DND-41 (cell line): ENCODE results near the gene TSPAN2.

Source experiments
- ATAC-seq: fragments of 200-7000 bp; cut with Tn5 transposase; 3 replicates; pipeline ENCODE4 v1.9.1; 2021; ENCODE audit warnings: low read depth; ENCODE audit not compliant: insufficient read depth
- DNase-seq: peaks from one replicate; pipeline ENCODE4 v3.0.0-alpha.2; 2020
- H2AFZ ChIP-seq: 2 replicates; pipeline ENCODE4 v1.6.0; 2012; ENCODE audit warnings: low read depth, low read length
- H3K27ac ChIP-seq: 2 replicates; pipeline ENCODE4 v1.5.1; 2012; ENCODE audit warnings: low read length, inconsistent platforms
- H3K27me3 ChIP-seq: fragments of 200-600 bp; sonication (generic); 2 replicates; pipeline ENCODE4 v1.6.0; 2012; ENCODE audit warnings: low read length, mild to moderate bottlenecking, inconsistent platforms; ENCODE audit not compliant: insufficient read depth, poor library complexity
- H3K36me3 ChIP-seq: 2 replicates; pipeline ENCODE4 v1.5.1; 2012; ENCODE audit warnings: low read length, inconsistent platforms; ENCODE audit not compliant: insufficient read depth
- H3K4me1 ChIP-seq: 2 replicates; pipeline ENCODE4 v1.5.1; 2012; ENCODE audit warnings: mild to moderate bottlenecking, low read length; ENCODE audit not compliant: insufficient read depth
- H3K4me2 ChIP-seq: 2 replicates; pipeline ENCODE4 v1.6.0; 2012; ENCODE audit warnings: mild to moderate bottlenecking, moderate library complexity, low read length, inconsistent platforms; ENCODE audit not compliant: insufficient read depth
- H3K4me3 ChIP-seq, 2 experiments: fragments of 200-600 bp in 1 of 2; shearing (Covaris generic) in 1 of 2; 2 replicates each; pipeline ENCODE4 v1.5.1; 2012 to 2016; ENCODE audit warnings: inconsistent platforms in 2 of 2, low read length in 2 of 2, mild to moderate bottlenecking in 2 of 2, low read depth in 1 of 2, moderate library complexity in 1 of 2
- H3K79me2 ChIP-seq: 2 replicates; pipeline ENCODE4 v1.6.0; 2012; ENCODE audit warnings: low read length, inconsistent platforms; ENCODE audit not compliant: insufficient read depth
- H3K9ac ChIP-seq: 2 replicates; pipeline ENCODE4 v1.6.0; 2012; ENCODE audit warnings: low read depth, mild to moderate bottlenecking, inconsistent platforms, low read length, moderate library complexity
- H3K9me3 ChIP-seq: 2 replicates; pipeline ENCODE4 v1.5.1; 2012; ENCODE audit warnings: low read length, moderate library complexity, mild to moderate bottlenecking, inconsistent platforms; ENCODE audit not compliant: insufficient read depth, severe bottlenecking
- H4K20me1 ChIP-seq: 2 replicates; pipeline ENCODE4 v1.6.0; 2012; ENCODE audit warnings: low read length; ENCODE audit not compliant: insufficient read depth
- EZH2 ChIP-seq: IDR thresholded peaks from 3 replicates; pipeline ENCODE4 v1.6.1; 2012; ENCODE audit warnings: borderline replicate concordance, low read depth, mild to moderate bottlenecking, moderate library complexity, low read length, inconsistent platforms; ENCODE audit not compliant: severe bottlenecking
- TF ChIP-seq, protein P1 (sequence below): IDR thresholded peaks from 2 replicates; pipeline ENCODE4 v1.5.1; 2012; ENCODE audit warnings: borderline replicate concordance, low read length, moderate library complexity, mild to moderate bottlenecking; ENCODE audit not compliant: poor library complexity, severe bottlenecking; ENCODE audit errors: extremely low read depth

Gene TSPAN2

DNA sequence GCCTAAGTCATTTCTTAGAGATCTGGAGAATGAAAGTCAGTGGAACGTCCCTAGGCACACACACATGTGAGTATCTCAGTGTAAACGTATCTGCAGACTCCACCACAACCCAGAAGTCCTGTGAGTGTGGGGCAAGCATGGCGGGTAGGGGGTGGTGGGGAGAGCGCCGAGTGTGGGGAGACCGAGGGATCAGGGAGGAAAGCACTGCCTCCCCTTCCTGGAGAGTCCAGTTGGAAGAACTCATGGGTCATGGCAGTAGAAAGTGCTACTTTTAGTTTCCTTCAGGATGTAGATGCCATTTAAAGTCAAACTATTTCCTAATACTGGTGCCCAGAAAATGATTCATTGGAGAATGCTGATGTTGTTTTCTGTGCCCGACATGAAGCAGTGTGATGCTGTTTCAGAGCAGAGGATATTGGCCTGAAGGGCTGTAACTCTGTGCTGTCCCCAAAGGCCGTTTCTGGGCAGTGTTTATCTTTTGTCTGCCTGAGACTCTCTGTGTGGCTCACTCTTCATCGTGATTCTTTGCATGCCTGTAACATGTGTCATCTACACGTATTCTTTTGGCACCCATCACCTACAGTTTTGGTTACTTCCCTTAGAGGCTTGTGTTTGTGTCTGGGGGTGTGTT is 45.7 kb upstream of the TSPAN2 start:
- DNase-seq (no peak), ATAC-seq (no peak)
- H3K4me2 ChIP-seq = no peak overlapping the region
- no peak overlapping the region for H3K27ac ChIP-seq
- no peaks in the 10 kb centered on the region for H4K20me1 ChIP-seq
- no peak overlapping the region for H2AFZ ChIP-seq
- no peaks in the 10 kb centered on the region for H3K79me2 ChIP-seq
- H3K4me1 ChIP-seq = peaks cover 4% of the 10 kb centered on the region; the same call in 1 of the 2 replicates
- no peak overlapping the region for H3K4me3 ChIP-seq
- H3K36me3 ChIP-seq = no peaks in the 10 kb centered on the region
- H3K27me3 ChIP-seq = no peaks in the 10 kb centered on the region
- TF ChIP-seq, protein P1, sequence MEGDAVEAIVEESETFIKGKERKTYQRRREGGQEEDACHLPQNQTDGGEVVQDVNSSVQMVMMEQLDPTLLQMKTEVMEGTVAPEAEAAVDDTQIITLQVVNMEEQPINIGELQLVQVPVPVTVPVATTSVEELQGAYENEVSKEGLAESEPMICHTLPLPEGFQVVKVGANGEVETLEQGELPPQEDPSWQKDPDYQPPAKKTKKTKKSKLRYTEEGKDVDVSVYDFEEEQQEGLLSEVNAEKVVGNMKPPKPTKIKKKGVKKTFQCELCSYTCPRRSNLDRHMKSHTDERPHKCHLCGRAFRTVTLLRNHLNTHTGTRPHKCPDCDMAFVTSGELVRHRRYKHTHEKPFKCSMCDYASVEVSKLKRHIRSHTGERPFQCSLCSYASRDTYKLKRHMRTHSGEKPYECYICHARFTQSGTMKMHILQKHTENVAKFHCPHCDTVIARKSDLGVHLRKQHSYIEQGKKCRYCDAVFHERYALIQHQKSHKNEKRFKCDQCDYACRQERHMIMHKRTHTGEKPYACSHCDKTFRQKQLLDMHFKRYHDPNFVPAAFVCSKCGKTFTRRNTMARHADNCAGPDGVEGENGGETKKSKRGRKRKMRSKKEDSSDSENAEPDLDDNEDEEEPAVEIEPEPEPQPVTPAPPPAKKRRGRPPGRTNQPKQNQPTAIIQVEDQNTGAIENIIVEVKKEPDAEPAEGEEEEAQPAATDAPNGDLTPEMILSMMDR = no peak
- no peak for TF ChIP-seq EZH2
- H3K9me3 ChIP-seq = no peaks in the 10 kb centered on the region
- no peak overlapping the region for H3K9ac ChIP-seq

- Histone ChIP-seq H3K9me3 (no peaks in the 10 kb centered on the region), H3K79me2 (no peaks in the 10 kb centered on the region), H3K9ac (no peak overlapping the region), H2AFZ (no peak overlapping the region), H3K4me3 (no peak overlapping the region), H3K27me3 (no peaks in the 10 kb centered on the region), H3K27ac (no peak overlapping the region), H3K36me3 (no peaks in the 10 kb centered on the region), H3K4me1 (peaks cover 3% of the 10 kb centered on the region; the same call in 1 of the 2 replicates), H4K20me1 (no peaks in the 10 kb centered on the region), H3K4me2 (no peak overlapping the region)
- no peak for TF ChIP-seq EZH2
- TF ChIP-seq, protein P1 = no peak
- ATAC-seq = no peak
- DNase-seq = no peak
These were observed 44.9 kb upstream of the TSPAN2 start for GRCh38 chr1:115134231-115134630.

DNA sequence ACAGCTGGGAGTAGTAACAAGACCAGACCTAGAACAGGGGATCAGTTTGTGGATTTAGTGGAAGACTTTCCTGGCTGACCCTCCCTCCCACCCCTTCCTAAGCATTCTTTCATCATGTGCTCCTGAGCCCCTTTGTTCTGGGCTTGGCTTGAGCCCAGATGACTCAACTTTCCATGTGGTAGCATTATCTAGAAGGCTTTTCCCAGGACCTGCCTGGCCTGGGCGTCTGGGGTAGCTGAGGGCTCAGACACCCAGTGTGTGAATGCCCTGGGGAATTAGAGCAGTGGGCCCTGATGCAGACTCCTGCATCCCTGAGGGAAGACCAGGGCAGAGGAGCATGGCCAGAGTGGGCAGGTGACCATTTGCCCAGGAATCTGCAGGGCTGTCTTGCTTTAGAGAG is 44.1 kb upstream of the TSPAN2 start:
- no peaks in the 10 kb centered on the region for H3K36me3 ChIP-seq
- no peak overlapping the region for H3K27ac ChIP-seq
- no peak for ATAC-seq
- H3K4me1 ChIP-seq = no peaks in the 10 kb centered on the region
- no peak overlapping the region for H2AFZ ChIP-seq
- H4K20me1 ChIP-seq = no peaks in the 10 kb centered on the region
- TF ChIP-seq EZH2 = no peak
- TF ChIP-seq, protein P1 = no peak
- no peaks in the 10 kb centered on the region for H3K27me3 ChIP-seq
- H3K9ac ChIP-seq = no peak overlapping the region
- no peak for DNase-seq
- no peaks in the 10 kb centered on the region for H3K9me3 ChIP-seq
- no peak overlapping the region for H3K4me3 ChIP-seq
- H3K79me2 ChIP-seq = no peaks in the 10 kb centered on the region
- H3K4me2 ChIP-seq = no peak overlapping the region
